GM19043 (cell line): ENCODE data around the gene ZBTB25.

Experiments
- ATAC-seq: cut with Tn5 transposase; IDR thresholded peaks from one replicate; pipeline ENCODE4 v1.9.1; 2021; ENCODE audit warnings: low read depth; ENCODE audit not compliant: unreplicated experiment

The ZBTB25 gene

DNA sequence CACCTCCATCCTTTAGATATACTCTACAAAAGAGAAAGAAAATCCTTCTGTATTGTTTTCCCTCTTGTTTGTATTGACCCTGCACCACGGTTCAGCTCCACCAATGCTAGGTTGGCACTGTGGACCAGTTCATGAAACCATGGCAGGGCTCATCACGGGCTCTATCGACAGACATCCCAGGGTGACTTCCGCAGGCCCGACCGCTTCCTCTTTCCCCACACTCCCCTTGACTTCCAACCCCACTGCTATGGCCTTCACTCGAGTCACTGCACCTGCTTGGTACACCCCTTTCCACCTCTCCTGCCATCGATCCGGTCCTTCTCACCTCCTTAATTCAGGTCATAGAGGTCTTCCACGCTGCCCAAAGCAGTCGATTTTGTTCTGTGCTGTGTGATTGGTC, 59.5 kb downstream of the ZBTB25 start:
- ATAC-seq = no peak

DNA sequence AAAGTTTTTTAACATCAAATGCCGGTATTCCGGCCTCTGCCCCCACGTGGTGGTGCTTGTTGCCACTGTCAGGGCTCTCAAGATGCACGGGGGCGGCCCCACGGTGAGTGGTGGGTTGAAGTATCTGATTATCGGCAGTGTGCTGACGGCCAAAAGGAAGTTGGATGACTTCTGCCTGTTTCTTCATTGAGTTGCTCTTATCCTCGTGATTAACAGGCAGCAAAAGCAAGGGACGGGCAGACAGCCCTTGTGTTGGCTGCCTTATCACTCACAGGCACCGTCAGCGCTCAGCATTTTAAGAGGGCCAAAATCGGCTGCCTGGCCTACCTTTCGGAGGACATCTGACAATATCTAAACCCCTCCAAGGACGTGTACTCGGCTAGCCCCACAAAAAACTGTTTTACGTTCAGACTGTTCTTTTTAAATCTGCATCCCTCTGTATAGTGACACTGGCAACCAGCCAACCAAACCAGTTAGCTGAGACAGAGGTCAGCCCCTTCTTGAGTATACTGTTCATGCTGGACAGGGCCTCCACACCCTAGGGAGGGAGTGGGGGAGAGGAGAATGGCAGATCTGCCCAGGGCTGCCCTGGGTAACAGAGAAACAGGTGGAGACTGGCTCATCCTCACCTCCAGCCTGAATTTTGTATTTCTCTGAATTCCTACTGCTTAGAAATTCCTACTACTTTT, 61.2 kb downstream of the ZBTB25 start:
- no peak for ATAC-seq

DNA sequence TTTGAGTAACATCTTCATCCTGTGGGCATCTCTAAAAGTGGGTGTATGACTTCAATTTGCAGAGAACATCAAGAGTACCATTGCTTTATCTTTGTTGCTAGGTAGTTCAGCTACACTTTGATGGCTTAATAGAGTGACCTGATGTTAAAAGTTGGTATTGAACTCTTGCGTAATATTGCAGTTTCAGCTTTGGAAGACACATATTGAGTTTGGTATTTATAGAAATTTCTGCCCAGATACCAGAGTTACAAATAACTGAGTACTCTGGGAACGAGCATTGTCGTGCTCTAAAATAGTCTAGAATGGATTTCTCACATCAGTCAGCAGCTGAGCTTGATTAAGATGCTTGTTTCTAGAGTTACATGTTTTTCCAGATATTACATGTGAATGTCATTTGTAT, 63.1 kb downstream of the ZBTB25 start:
- no peak for ATAC-seq

DNA sequence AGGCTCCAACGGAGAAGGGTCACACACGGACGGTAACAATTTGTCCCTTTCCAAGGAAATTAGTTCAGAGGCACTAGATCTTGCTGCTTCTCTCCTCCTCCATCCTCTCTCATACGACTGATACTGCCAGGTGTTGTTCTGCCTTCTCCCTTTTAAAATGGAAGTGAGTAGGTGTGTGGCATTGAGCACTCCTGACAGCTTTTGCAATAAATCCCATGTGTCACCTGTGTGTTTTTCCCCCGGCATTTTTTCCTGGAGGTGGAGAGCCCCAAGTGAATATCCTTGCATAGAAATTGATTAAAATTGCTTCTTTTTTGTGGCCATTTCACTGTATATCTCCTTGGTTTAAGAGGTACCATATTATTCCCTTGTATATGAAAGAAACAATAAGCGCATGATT, 64.5 kb downstream of the ZBTB25 start:
- ATAC-seq = no peak

DNA sequence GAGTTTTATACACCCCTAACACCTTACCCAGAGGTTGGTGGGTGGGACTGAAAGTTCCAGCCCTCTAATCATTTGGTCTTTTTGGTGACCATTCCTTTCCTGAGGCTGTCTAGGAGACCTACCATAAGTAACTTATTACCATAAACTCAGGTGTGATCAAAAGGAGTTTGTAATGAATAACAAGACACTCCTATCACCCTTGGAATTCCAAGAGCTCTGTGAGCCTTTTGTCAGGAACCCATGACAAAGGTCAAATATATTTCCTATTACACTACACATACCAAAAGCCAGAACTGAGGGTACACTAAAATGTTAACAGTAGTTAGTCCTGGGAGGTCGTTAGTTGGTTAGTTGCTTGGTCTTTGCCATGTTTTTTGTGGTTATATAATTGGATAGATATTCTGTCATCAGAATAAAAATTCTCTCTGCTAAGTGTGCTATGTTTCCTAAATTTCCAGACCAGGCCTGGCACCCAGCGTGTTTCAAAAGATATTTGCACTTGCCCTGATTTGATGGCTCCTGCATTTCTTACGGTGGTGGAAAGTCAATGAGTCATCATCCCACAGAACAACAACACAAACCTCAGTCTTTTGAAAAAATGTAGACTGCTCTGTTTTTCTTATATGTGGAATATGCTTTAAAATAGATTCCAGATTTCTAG, 65.3 kb downstream of the ZBTB25 start:
- ATAC-seq = no peak

DNA sequence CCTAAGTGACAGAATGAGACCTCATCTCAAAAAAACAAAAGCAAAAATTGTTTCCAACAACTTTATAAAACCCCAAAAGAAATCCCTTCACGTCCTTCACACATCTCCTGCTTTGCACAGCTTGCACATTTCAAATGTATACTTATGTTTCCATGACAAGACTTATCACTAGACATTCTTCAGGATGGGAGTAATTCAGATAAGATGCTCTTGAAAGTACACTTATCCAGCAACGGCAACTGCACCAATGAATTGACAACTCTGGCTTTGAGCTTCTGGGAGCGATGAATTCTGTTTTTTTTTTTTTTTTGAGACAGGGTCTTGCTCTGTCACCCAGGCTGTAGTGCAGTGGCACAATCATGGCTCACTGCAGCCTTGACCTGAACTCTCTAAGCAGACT, 69.1 kb downstream of the ZBTB25 start:
- no peak for ATAC-seq

DNA sequence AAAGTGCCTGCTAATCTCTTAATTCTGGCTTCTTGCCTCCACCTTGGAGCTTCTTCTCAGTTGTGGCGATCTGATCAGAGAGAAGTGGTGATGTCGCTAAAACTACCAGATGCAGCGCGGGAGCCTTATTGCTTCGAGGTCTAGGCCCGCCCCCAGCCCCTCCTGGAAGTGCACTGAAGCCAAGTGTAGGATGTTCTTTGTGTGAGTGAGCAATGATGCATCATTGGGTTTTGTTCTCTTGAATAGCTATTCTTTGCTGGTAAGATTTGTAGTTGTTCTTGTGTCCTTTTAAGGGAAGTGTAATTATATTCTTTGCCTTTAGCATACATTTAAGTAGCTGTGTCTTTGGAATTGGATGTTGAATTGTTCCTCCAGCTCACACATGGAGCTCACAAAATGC, 79.7 kb downstream of the ZBTB25 start:
- no peak for ATAC-seq

DNA sequence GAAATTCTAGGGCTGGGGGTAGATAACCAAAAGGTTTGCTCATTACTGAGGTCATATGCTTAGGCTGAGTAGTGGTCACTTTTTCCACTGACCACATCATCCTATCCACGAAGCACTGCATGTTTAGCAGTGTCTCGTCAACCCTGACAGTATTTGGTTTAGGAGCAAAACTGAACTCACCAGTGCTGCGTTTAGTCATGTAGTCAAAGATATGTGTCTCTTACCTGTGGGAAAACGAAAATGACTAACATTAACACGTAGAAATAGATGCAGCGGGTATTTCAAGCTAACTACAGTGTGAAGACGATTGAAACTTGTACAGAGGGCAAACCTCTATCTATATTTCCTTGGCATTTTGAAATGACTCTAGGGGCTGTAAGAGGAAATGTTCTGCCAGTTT, 80.9 kb downstream of the ZBTB25 start:
- ATAC-seq = no peak

DNA sequence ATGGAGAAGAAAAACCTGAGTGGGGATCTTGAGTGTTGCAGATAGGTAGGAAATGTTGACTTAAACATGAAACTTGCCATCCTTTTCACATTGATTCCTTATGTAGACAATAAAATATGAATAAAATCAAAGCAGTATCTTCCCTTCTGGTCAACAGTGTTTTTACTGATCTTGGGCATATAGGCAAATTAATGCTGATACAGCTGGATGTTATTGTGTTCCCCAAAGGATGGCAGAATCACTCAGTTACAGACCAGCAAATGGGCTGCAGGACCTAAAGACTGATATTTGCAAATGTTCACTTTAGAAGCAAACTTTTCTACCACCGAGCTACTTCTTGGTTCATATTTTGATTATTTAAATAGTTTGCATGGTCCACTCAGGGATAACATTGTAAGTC, 81.6 kb downstream of the ZBTB25 start:
- ATAC-seq = no peak

DNA sequence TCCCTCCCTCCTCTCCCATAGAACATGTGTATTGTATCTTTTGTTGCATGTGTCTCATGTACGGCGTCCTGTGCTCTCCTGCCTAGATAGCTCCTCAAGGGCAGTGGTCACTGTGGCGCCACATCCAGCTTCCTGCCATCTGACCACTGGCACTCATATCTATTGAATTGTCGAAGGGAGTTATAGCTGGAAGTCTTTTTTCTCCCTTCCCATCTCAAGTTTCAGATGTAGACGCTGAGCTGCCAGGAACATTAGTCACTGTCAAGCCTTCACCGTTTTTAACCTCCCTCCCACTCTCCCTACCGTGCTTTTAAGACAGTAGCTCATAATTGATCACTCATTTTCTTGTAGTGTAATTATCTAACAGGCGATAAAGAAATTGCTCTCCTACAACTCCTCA, 82.5 kb downstream of the ZBTB25 start:
- ATAC-seq = no peak

DNA sequence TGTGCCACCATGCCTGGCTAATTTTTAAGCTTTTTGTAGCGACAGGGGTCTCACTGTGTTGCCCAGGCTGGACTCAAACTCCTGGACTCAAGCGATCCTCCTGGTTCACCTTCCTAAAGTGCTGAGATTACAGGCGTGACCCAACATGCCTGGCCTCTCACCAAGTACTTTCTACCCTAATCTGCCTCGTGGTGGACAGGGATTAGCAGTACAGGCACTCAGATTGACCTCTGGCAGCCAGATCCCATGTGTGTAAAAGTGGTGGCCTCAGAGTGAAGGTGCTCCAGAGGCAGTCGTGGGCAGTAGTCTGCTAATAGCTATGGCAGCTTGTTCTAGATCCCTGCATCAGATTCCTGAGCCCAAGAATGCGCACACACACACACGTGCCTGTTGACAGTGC, 84.6 kb downstream of the ZBTB25 start:
- ATAC-seq = no peak

DNA sequence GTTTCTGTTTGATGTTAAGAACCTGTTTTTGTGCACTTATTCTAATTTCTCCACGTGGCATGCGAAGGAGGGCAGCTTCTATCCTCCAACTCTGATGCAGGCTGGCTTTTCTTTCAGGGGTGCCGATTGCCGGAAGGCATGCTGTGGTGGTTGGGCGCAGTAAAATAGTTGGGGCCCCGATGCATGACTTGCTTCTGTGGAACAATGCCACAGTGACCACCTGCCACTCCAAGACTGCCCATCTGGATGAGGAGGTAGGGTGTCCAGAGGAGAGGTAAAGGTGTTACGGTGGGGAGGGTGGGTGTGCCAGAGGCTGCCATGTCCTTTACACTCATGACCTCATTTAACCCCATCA, 85.9 kb downstream of the ZBTB25 start:
- ATAC-seq = no peak

DNA sequence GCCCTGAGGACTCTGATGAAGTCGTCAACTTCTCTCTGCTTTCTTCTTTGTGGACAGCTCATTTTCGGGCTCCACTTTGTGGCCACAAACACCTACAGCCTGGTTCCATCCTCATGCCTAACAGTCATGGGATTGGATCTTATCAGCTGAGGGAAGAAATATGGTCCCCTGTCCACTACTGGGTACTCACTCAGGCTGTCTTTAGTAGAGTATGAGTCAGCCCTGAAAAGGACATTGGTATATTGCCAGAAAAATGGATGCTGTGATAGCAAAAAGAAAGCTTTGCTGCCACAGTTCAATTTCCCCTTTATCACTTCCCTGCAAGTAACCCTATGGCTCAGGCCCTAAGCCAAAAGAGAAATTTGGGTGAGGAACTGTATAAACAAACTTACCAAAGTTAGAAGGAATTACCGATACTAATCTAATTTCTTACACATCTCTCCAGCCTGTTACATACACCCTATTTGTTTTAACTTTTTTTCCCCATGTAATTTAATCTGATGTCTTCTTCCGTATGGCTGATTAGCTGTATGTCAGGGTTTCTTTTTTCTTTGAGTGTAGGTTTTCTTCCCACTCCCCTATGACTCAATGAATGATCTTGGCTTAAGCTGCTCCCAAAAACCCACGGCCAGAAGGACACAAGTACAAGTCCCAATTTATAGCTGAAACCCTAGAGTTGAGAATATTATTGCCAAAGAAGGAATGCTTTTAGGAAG, 86.4 kb downstream of the ZBTB25 start:
- ATAC-seq = no peak

DNA sequence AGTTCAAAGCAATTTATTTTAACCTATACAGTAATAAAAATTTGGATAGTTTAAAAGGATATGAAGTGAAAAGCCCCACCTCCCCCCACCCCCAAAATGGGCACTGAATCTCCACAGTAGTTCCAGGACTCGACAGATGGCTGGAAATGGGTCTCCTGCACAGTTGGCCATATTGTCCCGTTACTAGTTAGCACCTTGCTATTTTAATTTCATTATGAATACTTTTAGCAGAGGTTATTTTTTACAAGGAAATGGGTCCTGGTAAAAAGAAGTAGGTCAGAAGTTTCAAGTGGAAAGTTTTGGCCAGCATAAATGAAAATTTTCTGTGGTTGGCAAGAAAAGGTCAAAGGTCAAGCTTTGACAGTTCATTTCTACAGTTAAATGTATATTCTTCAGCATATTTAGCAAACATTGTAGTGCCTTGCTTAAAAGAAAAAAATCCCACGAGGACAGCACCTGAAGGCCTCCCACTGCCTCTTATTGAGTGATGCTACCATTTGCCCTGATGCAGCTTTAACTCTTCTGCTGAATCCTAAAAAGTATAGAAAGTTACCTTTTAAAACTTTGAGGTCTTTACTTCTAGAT, 87.2 kb downstream of the ZBTB25 start:
- ATAC-seq = no peak

DNA sequence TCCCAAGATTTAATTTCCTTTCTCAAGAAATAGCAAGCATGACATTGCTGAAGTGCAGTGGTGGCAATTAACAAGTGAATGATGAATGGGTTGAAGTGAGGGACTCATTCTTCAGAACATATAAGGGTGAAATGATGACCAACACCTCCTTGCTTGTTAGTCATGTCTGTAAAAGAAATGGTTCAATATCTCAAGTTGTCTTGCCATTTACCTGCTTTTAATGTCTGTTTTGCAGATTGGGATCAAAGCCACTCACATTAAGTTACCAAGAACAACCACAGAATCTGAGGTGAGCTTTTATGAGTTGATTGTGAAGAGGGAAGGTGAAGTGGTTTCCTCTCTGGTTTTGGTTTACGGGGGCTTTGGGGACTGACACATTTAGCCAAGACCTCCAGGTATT, 91.4 kb downstream of the ZBTB25 start:
- ATAC-seq = no peak

DNA sequence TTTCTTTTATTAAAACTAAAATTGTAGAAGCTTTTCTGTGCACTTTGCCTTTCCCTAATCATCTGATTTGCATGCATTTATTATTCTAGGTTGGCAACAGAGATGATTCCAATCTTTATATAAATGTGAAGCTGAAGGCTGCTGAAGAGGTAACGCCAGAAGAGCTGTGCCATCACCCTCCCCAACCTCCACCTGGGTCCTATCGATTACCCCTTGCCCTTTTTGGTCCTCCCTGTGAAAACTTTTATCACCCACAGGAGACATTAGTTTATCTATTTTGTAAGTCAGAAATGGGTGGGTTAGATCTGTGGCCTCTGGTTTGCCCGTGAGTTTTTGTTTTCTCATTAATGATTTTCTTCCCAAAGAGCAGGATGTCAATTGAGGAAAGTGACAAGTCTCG, 92.6 kb downstream of the ZBTB25 start:
- no peak for ATAC-seq

DNA sequence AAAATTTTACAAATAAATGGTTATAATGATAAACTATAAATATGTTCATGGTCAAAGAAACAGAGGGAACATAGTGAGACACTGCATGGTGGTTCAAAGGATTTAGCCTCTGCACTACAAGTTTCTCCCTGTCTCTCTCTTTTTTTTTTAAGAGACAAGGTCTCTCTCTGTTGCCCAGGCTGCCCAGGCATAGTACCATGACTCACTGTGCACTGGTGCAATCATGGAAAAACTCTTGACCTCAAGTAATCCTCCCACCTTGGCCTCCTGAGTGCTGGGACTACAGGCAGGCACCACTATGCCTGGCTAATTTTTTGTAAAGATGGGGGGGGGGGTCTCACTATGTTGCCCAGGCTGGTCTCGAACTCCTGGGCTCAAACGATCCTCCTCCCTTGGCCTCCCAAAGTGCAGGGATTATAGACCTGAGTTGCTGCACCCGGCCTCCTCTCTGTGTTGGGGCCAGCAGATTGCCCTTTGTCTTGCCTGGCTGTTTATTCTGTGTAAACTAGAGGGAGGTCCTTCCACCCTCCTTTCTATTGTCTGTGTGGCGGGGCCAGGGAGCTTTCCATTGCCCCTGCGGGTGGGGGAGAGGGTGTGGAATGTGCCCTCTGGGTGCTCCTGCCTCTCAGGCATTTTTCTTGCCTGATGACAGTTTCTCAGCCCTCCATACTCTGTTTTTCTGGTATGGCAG, 93.4 kb downstream of the ZBTB25 start:
- no peak for ATAC-seq

DNA sequence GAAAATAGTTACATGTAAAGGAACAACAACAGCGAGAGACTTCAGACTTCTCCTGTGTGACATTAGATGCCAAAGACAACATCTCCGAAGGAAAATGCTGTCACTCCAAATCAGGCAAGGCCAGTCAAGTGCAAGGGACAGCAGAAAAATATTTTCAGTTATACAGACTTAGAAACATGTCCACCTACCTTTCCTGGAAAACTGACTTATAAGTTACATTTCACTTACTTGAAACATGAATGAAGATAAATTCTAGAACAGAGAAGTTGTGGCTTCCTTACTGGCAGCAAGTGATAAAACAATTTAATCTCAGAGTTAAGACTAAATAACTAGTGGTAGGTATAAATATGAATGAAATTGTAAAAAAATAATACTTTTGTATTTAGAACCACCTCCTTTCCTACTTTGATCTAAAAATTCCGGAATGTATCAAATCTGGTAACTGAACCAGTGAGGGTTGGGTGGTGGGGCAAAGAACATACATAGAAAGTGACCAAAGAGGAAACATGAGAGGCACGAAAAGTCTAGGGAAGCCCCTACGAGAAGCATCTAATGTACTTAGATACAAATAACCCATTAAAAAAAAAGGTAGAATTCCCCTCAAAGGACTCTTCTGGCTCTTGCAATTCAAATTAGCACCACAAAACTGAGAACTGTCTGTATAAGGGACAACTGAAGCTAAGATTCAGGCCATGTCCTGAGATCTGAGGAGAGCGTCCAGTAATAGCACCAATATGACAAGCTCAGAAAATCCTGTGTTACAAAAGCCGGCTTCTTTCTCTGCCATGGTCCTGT, 94.3 kb downstream of the ZBTB25 start:
- ATAC-seq = no peak

DNA sequence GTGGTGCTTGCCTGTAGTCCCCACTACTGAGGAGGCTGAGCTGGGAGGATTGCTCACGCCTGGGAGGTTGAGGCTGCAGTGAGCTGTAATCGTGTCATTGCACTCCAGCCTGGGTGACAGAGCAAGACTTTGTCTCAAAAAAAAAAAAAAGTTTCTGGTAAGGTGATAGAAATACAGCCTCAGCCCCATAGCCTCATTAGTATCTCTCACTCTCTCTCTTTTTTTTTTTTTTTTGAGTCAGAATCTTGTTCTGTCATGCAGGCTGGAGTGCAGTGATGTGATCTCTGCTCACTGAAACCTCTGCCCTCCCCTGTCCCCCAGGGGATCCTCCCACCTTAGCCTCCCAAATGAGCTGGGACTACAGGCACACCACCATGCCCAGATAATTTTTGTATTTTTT, 96.3 kb downstream of the ZBTB25 start:
- ATAC-seq = no peak

DNA sequence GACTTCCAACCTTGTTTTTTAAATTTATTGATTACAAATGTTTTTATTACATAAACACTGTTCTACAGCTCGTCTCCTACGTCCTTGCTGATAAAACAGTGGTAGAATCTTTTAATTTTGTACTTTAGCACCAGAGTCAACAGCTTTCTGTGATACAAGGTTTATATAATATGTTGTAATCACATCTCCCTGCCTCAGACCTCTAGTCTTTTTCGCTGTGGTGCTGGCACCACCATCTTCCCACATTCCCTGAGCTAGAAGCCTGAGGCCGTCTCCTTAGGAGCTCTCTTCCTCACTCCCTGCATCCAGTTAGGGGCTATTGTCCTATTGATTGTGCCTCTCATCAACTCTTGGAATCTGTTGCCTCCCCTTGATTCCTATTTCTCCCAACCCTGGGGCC, 98.3 kb downstream of the ZBTB25 start:
- ATAC-seq = no peak
